Activated CD4-positive, alpha-beta T cell treated with anti-CD3 and anti-CD28 coated beads for 1 hour (primary cell): ENCODE results near the gene SLFN5.
"Not testable (repeated sequence)": the region's sequence is repeated elsewhere in the genome, so short reads cannot be mapped to it uniquely, and the experiment has no call there.

ENCODE experiments used
- DNase-seq: peaks from one replicate; pipeline ENCODE4 v3.0.0-alpha.2; 2020

SLFN5 gene

DNA sequence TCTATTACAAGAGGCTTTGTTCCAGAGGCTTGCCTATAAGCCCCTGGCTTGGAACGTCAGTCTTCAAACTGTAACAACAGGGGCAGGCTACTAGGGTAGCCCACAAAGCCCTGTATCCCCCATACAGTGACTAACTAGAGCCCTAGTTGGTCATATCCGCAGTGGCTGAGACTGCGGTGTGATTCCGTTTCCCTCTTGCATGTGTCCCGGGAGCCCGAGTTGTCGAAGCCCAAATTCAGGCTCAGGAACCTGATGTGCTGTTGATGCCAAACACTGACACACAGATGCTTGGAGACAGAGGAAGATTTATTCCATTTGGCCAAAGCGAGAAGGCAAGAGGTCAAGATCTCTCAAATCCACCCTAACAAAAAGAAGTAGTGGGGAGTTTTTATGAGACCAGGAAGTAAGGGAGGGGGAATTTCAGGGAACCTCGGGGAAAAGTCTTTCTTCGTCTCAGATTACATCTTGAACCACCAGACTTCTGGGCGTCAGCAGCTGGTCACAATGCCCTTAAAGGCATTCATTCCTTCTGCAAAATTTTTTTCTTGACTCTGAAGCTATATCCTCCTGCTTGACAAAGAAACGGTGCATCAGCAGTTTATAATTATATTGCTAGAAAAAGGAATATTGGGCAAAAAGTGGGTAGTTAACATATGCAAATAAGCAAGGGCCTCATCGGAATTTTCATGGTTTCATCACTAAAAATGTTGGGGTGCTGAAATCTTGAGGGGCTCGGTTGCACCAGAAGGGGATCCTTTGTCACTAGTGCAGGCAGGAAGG, 879 bp downstream of the SLFN5 start:
- DNase-seq: peak; percentile 41

GRCh38 chr17:35244341-35245195, 1.7 kb downstream of the SLFN5 start:
- DNase-seq: peak; percentile 70

- no peak for DNase-seq
Measured at GRCh38 chr17:35245196-35245486, 2.3 kb downstream of the SLFN5 start.

DNA sequence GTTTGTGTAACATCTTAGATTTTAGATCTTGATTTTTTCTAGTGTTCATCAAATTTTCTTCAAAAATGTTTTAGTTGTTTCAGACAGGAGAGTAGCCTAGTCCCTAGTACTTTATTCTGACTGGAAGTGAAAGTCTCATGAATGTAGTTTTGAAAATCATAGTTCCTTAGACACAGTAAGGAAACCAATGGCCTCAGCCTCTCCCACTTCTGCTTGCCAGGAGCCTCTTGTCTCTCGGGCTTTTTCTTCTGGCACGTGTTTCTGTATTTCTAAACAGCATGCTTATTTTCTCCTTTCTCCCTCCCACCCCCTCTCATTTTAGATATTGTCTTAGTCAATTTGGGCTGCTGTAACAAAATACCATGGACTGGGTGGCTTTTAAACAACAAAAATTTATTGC, 9.8 kb downstream of the SLFN5 start:
- no peak for DNase-seq

GRCh38 chr17:35254107-35254773, 11.4 kb downstream of the SLFN5 start:
- no peak for DNase-seq

DNA sequence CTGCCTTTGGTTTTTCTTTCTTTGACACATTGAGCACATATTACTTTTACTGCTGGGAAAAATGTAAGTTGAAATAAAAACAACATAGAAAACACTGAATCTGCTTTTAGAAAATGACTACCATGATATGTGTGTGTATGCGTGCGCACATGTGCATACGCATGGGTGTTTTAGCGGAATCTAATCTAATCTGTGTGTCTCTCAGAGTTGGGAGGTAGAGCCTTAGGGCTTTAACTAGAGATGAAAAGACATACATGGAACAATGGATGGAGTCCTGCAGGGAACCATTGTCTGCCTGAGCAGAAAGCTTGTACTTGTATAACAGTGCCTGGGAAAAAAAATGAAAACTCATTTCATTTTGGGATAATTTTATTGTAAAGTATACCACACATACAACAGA, 12.4 kb downstream of the SLFN5 start:
- no peak for DNase-seq

DNA sequence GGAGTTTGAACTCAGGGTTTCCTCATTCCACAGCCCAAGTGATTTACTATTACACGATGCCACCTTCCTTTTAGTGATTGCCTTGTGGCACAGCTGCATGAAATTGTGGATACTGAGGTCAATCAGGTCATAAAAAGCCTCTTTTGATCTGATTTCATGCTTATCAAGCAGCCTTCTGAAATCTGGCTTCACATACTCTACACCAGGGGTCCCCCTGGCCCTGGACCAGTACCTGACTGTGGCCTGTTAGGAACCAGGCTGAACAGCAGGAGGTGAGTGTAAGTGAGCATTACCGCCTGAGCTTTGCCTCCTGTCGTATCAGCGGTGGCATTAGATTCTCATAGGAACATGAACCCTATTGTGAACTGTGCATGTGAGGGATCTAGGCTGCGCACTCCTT, 13.8 kb downstream of the SLFN5 start:
- no peak for DNase-seq

DNA sequence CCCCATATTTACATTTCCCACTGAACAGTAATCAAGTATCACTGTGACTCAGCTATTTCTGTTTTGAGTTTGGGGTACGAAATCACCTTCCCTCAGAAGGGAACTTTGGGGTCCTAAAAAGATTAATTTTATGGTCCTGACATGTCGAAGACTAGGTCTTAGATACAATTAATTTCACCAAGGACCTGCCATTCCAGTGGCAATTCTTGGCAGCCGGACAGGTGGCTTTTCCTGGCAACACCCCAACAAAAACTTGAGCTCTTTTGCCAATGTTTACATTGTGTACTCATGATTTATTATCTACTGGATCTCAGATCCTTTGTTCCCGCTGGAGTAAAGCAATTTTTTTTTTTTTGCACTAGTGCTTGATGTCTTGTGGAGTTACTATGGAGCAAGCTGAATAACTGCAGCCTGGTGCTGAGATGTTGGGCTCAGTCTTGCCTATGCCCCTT, 14.4 kb downstream of the SLFN5 start:
- DNase-seq: no peak

- no peak for DNase-seq
Measured at GRCh38 chr17:35259001-35259400, 16.1 kb downstream of the SLFN5 start.

- no peak for DNase-seq
Measured at GRCh38 chr17:35265071-35265470, 22.2 kb downstream of the SLFN5 start.

- no peak for DNase-seq
Measured at GRCh38 chr17:35265566-35266141, 22.8 kb downstream of the SLFN5 start.

DNA sequence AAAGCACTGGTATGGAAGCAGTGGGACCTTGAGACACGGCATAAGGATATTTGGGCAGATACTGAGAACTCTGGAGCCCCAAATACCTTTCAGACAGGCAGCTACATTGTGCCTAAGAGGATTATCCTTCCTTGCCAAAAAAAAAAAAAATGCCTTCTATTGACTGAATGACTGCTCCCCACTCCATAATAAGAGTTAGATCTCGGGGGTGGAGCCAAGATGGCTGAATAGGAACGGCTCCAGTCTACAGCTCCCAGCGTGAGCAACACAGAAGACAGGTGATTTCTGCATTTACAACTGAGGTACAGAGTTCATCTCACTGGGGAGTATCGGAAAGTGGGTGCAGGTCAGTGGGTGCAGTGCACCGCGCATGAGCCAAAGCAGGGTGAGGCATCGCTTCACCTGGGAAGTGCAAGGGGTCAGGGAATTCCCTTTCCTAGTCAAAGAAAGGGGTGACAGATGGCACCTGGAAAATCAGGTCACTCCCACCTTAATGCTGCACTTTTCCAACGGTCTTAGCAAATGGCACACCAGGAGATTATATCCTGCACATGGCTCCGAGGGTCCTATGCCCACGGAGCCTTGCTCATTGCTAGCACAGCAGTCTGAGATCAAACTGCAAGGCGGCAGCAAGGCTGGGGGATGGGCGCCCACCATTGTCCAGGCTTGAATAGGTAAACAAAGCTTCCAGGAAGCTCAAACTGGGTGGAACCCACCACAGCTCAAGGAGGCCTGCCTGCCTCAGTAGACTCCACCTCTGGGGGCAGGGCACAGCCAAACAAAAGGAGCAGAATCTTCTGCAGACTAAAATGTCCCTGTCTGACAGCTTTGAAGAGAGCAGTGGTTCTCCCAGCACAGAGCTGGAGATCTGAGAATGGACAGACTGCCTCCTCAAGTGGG, 31.5 kb downstream of the SLFN5 start:
- not testable (repeated sequence) for DNase-seq

- not testable (repeated sequence) for DNase-seq
Measured at GRCh38 chr17:35278454-35278853, 35.6 kb downstream of the SLFN5 start.

- DNase-seq: not testable (repeated sequence)
Measured at GRCh38 chr17:35278876-35279275, 36.0 kb downstream of the SLFN5 start.

DNA sequence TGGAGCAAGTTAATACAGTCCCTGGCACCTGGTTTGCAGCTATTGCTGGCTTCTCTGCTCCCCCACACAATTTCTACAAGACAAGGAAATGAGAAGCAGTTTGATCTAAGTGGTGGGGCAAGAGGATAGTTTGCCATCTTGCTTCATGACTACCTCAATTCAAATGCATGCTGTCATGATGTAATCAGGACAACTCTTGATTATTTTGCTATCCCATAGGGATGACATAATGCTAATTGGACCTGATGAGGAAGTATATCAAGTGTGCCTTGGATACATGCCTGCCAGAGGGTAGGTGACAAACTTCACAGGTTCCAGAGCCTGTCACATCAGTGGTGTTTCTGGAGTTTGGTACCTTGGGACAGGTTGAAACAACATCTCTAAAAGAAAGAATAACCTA, 40.9 kb downstream of the SLFN5 start:
- no peak for DNase-seq

GRCh38 chr17:35284955-35285354, 42.1 kb downstream of the SLFN5 start:
- no peak for DNase-seq

- DNase-seq: no peak
Measured at GRCh38 chr17:35286120-35286781, 43.4 kb downstream of the SLFN5 start.

- no peak for DNase-seq
Measured at GRCh38 chr17:35287286-35287811, 44.5 kb downstream of the SLFN5 start.

DNA sequence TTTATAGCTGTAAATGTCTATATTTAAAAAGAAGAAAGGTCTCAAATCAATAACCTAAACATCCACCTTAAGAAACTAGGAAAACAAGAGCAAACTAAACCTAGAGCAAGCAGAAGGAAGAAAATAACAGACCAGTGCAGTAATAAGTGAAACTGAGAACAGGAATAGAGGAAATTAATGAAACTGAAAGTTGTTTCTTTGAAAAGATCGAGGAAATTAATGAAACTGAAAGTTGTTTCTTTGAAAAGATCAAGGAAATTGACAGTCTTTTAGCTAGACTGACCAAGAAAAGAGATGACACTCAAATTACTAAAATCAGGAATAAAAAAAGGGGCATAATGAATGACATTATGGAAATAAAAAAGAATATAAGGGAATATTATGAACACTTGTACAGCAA, 46.4 kb downstream of the SLFN5 start:
- DNase-seq: no peak

DNA sequence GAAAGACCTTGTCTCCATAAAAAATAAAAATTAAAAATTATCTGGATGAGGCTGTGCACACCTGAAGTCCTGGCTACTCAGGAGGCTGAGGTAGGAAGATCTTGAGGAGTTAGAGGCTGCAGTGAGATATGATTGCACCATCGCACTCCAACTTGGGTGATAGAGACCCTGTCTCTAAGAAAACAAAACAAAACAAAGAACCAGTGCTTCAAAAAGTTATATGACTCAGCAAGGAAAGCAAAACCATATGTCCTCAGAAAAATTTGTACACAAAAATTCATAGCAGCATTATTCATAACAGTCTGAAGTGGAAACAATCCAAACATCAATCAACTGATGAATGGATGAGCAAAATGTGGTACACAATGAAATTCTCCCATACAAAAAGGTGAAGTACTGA, 48.9 kb downstream of the SLFN5 start:
- no peak for DNase-seq

DNA sequence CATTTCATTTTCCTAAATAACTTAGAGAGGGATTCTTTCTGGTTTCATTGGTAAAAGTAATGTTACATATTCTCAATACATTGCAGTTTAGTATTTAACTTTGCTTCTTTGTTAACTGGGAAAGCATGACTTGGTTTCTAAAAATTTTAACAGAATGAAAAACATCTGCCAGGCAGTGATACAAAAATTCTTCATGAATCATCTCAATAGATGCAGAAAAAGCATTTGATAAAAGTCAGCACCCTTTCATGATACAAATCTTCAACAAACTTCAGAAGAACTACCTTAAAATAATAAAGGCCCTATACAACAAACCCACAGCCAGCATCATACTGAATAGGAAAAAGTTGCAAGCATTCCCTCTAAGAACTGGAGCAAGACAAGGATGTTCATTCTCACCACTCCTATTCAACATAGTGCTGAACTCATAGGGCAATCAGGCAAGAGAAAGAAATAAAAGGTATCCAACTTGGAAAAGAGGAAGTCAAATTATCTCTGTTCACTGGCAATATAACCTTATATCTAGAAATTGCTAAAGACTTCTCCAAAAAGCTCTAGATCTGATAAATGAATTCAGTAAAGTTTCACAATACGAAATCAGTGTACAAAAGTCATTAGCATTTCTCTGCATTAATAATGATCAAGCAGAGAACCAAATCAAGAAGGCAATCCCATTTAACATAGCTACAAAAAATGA, 50.4 kb downstream of the SLFN5 start:
- DNase-seq: no peak
